Neural cell (in vitro differentiated cells): Measurements from ENCODE around the gene GGCT.

Source experiments
- CTCF ChIP-seq: fragments of 450-650 bp; IDR thresholded peaks from 2 replicates; pipeline ENCODE4 v1.5.1; 2014; ENCODE audit warnings: antibody characterized with exemption, mild to moderate bottlenecking, moderate library complexity; ENCODE audit not compliant: poor library complexity, severe bottlenecking
- EP300 ChIP-seq: fragments of 450-650 bp; conservative IDR thresholded peaks from 2 replicates; pipeline ENCODE4 v1.6.1; 2014; ENCODE audit warnings: antibody characterized with exemption, mild to moderate bottlenecking, moderate library complexity; ENCODE audit not compliant: poor library complexity, severe bottlenecking
- EZH2 ChIP-seq: fragments of 200-600, 300-800 bp; shearing (Covaris generic), sonication (generic); IDR thresholded peaks from 2 replicates; pipeline ENCODE4 v1.6.1; 2014; ENCODE audit warnings: antibody characterized with exemption, low read length, borderline replicate concordance, mild to moderate bottlenecking; ENCODE audit not compliant: insufficient read depth, poor library complexity, severe bottlenecking
- MXI1 ChIP-seq: fragments of 450-650 bp; conservative IDR thresholded peaks from 2 replicates; pipeline ENCODE4 v1.6.1; 2014; ENCODE audit warnings: antibody characterized with exemption, mild to moderate bottlenecking; ENCODE audit not compliant: poor library complexity, severe bottlenecking
- REST ChIP-seq: IDR thresholded peaks from 2 replicates; pipeline ENCODE4 v1.6.1; 2012; ENCODE audit warnings: borderline replicate concordance
- TAF1 ChIP-seq: IDR thresholded peaks from 2 replicates; pipeline ENCODE4 v1.6.1; 2012; ENCODE audit warnings: low read depth

GRCh38 chr7:30543813-30544525 is 39.3 kb upstream of the GGCT start:
- TF ChIP-seq CTCF (no peak), REST (no peak), EP300 (no peak), TAF1 (no peak), MXI1 (no peak), EZH2 (no peak)
